Stimulated activated CD8-positive, alpha-beta memory T cell treated with anti-CD3 and anti-CD28 coated beads, Interleukin-15, amount 100 ng/mL, for 1 hour (primary cell): ENCODE data around the gene RUFY3.
"Not testable (repeated sequence)": the region's sequence is repeated elsewhere in the genome, so short reads cannot be mapped to it uniquely, and the experiment has no call there.

ENCODE experiments used
- DNase-seq: peaks from one replicate; pipeline ENCODE4 v3.0.0-alpha.2; 2020; ENCODE audit warnings: low read depth

The RUFY3 gene, protein sequence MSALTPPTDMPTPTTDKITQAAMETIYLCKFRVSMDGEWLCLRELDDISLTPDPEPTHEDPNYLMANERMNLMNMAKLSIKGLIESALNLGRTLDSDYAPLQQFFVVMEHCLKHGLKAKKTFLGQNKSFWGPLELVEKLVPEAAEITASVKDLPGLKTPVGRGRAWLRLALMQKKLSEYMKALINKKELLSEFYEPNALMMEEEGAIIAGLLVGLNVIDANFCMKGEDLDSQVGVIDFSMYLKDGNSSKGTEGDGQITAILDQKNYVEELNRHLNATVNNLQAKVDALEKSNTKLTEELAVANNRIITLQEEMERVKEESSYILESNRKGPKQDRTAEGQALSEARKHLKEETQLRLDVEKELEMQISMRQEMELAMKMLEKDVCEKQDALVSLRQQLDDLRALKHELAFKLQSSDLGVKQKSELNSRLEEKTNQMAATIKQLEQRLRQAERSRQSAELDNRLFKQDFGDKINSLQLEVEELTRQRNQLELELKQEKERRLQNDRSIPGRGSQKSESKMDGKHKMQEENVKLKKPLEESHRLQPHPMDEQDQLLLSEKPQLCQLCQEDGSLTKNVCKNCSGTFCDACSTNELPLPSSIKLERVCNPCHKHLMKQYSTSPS

DNA sequence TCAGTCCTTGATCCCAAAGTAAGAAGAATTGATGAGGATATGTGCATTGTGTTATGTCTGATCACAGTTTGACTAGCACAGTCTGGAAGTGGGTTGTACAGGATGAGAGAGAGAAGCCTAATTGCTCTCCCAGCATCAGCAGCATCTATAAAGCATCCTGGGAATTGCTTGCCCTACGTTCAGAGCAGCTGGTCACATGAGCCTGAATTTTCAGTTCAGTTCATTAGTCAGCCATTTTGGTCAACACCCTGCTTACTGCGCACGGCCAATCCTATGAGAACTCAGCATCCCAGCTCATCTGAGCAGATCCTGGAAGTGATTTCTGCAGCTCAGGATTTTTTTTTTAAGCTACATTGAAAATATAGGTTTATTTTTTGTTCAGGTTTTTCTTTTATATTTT lies at the start of gene RUFY3:
Gene RUFY3, plus strand, starts transcription at position 218 of the 400 bp plus-strand sequence. CDS start 610 bp downstream, outside the sequence.
- no peak for DNase-seq

DNA sequence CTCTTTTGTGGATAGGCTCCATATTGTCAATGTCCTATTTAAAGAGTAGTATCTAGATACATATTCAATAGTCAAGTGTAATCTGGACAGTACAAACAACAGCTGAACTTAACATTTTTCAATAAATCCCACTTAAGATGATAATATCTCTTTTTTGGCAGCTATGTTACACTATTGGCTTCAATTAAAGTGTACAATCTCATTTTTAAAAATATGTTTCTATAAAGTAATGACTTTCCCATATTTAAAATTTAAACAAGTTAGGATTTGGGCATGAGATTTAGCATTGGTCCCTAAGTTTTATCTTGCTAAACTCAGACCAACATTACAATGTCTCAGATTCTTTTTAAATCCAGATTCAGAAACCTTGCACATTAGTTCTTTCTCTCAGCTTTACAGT lies 47.6 kb upstream of the RUFY3 start:
- no peak for DNase-seq

DNA sequence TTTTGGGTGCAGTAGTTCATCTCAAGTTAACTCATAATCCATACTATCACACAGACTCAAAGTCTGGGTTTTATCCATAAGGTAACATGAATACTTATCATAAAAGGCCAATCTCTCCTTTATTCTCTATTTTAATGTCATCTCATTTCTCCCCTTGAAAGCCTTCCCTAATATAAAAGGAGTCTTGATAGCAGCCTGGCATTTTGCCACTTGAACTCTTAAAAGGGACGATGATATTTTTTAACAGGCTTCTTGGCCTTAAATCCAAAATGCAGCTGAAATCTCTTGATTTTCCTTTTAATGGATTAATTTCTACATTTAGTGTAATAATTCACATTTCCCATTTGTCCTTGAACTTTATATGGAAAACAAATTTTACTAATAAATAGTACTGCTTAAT lies 47.0 kb upstream of the RUFY3 start:
- no peak for DNase-seq

DNA sequence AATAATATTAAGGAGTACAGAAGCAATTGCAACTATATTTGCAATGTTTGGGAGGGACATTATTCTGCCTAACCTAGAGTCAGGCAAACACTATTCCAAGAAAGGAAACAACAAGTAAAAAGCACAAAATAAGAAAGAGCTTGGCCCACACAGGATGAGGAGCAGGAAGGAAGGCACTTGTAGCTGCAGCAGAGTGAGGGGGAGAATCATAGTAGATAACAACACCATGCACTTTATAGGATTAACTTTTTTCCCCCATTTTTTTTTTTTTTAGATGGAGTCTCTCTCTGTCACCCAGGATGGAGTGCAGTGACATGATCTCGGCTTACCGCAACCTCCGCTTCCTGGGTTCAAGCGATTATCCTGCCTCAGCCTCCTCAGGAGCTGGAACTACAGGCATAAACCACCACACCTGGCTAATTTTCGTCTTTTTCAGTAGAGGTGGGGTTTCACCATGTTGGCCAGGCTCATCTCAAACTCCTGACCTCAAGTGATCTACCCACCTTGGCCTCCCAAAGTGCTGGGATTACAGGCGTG lies 45.1 kb upstream of the RUFY3 start:
- DNase-seq, result no peak

- no peak for DNase-seq
These were observed 43.3 kb upstream of the RUFY3 start for GRCh38 chr4:70678383-70678999.

GRCh38 chr4:70680934-70681333 lies 40.8 kb upstream of the RUFY3 start:
- no peak for DNase-seq

DNA sequence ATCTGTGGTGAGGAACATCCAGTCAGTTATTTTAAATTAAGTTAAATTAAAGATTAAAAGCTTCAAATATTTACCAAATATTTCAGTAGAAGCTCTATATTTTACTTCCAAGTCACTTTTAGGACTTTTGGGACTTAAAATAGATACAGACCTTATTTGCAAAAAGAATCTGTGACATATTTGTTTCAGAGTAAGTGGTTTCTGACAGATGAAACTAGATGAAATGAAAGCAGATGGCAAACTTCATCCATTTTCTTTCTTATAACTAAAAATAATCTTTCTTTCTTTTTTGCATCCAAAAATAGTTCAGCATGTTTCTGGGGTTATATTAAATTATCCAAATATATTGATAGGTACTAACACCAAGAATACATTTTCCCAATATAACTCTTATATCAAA lies 40.1 kb upstream of the RUFY3 start:
- no peak for DNase-seq

DNA sequence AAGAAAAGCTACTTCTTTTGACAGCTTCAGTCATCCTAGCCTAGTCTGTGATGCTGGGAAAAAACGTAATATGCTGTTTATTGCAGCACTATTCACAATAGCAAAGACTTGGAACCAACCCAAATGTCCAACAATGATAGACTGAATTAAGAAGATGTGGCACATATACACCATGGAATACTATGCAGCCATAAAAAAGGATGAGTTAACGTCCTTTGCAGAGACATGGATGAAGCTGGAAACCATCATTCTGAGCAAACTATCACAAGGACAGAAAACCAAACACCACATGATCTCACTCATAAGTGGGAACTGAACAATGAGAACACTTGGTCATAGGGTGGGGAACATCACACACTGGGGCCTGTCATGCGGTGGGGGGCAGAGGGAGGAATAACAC lies 39.6 kb upstream of the RUFY3 start:
- not testable (repeated sequence) for DNase-seq

- no peak for DNase-seq
These were observed 34.4 kb upstream of the RUFY3 start for GRCh38 chr4:70687392-70687791.

DNA sequence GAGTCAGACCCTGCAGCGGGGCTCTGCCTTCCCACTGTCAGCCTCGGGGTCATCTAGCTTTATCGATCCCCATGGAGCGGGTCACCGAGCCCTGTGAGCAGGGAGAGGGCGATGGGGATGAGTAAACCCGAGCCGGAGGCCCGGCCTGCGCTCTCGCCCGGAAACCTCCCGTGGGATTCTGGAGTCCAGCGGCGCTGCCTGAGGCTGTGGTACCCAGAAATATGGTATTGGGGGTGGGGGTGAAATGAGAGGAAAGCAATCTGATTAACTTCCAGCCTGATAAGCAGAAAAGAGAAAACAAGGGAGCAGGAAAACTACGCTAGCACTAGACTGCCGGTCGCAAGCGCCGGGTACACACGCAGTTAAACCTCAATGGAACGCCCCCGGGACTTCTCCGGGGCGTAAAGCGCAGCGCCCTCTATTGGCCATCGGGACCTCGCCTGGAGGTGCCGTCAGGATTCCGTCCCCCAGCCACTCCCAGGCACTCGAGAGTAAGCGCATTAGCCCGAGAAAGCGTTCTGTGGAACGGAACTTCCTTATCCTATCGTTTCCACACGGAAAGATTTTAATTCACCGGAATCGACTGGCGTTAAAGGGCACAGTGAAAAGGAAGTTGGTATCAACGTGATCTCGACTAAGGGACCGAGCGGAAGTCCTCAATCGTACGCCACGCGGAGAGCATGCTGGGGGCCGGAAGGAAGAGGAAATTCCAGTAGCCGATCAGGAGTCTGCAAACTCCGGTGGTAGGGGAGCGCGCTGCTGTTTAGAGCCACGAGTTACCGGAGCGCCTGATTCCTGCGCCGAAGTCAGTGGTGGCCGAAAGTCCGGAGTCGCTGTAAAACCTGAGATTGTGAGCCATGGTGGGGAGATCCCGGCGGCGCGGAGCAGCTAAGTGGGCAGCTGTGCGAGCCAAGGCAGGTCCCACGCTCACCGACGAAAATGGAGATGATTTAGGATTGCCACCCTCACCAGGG lies 33.7 kb upstream of the RUFY3 start, which contains the start of gene UTP3:
Gene UTP3, plus strand, starts transcription at position 712 of the 974 bp plus-strand sequence. Its CDS starts 146 bp downstream, at position 858.
- DNase-seq, result peak; percentile 84

- no peak for DNase-seq
These were observed 33.0 kb upstream of the RUFY3 start for GRCh38 chr4:70688795-70689231.

GRCh38 chr4:70691661-70692060 lies 30.1 kb upstream of the RUFY3 start:
- DNase-seq, result no peak

GRCh38 chr4:70694633-70695032 lies 27.1 kb upstream of the RUFY3 start:
- not testable (repeated sequence) for DNase-seq

DNA sequence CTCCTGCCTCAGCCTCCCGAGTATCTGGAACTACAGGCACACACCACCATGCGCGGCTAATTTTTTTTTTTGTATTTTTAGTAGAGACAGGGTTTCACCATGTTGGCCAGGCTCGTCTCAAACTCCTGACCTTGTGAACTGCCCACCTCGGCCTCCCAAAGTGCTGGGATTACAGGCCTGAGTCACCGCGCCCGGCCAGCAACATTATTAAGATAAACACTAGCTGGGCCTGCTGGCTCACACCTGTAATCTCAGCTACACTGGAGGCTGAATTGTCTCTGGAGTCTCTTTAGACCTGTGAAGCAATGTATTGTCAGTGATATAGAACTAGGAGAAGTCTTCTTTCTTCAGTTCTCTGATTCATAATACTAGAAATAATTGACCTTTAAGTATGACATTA lies 23.3 kb upstream of the RUFY3 start:
- DNase-seq, result not testable (repeated sequence)

GRCh38 chr4:70700712-70701111 lies 21.1 kb upstream of the RUFY3 start:
- DNase-seq, result no peak

DNA sequence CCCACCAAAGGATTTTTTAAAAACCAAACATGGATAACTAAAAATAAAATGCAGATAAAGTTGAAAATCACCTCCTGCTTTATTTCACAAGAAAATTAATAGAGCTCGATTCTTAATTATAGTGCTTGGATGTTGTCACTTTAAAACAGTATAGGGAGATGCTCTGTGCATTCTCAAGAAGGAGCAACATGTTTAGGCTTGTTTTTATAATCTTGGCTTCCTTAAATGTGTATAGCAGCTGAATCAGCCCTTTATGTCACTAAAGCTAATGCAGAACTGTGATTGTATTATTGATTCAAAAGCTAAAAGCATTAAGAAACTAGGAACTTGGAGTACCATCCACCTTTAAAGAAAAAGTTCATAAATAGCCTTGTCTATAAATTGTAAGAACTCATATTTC lies 20.5 kb upstream of the RUFY3 start:
- no peak for DNase-seq

DNA sequence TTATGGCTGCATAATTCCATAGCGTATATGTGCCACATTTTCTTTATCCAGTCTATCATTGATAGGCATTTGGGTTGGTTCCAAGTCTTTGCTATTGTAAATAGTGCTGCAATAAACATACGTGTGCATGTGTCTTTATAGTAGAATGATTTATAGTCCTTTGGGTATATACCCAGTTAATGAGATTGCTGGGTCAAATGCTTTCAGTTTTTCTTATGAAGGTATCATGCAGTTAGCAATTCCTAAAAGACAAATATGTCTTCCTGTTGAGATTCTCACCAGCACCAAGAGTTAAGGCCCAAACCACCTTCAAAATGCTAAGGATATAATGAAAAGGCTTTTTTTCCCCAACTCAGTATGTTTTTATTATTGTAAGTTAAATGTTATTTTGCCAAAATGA lies 19.2 kb upstream of the RUFY3 start:
- not testable (repeated sequence) for DNase-seq

- no peak for DNase-seq
These were observed 18.0 kb upstream of the RUFY3 start for GRCh38 chr4:70703619-70704214.

- peak; percentile 31 for DNase-seq
These were observed 17.4 kb upstream of the RUFY3 start for GRCh38 chr4:70704215-70704930.

DNA sequence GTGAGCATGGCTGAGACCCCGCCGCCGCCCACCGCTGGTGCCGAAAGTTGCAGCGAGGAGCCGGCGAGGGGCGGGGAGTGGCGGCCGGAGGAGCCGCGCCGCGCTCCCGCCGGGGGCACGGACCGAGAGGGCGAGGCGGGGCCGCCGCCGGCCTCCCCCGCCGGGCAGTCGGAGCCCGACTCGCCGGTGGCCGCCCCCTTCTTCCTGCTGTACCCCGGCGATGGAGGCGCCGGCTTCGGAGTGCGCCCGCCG lies 16.9 kb upstream of the RUFY3 start:
- DNase-seq, result no peak
